ENCODE data around the gene RPS2. TPM values are rescaled to one million over a fixed set of nuclear protein-coding genes. Genes with fewer than 3 reads are reported as not detected.

The RPS2 gene
- total RNA-seq, 1 experiment from 2014 or later, result 4,395 TPM

- TF ChIP-seq ZNF512 (CRISPR knock-in tag; IDR thresholded peaks at IDR 0.05; ENCODE audit: borderline replicate concordance) (no peak), NR2C2 (CRISPR knock-in tag; IDR thresholded peaks at IDR 0.05) (0 out of 2 replicates have a peak, but pooled peaks have one; percentile 56), ZNF423 (CRISPR knock-in tag; IDR thresholded peaks at IDR 0.05) (no peak), ZNF532 (CRISPR knock-in tag; IDR thresholded peaks at IDR 0.05; ENCODE audit: borderline replicate concordance) (no peak), ZBTB21 (CRISPR knock-in tag; IDR thresholded peaks at IDR 0.05; ENCODE audit: borderline replicate concordance) (peak; percentile 93; the same call in 1 of the 2 replicates), AR (CRISPR knock-in tag; IDR thresholded peaks at IDR 0.05) (no peak), ESRRA (CRISPR knock-in tag; IDR thresholded peaks at IDR 0.05; ENCODE audit: borderline replicate concordance) (no peak), JAZF1 (CRISPR knock-in tag; IDR thresholded peaks at IDR 0.05) (no peak), ZNF281 (CRISPR knock-in tag; IDR thresholded peaks at IDR 0.05) (peak; percentile 50; the same call in 1 of the 2 replicates), CREM (CRISPR knock-in tag; IDR thresholded peaks at IDR 0.05) (peak; percentile 100), MLX (CRISPR knock-in tag; IDR thresholded peaks at IDR 0.05) (no peak), ZSCAN18 (CRISPR knock-in tag; IDR thresholded peaks at IDR 0.05) (no peak), ATF6 (CRISPR knock-in tag; IDR thresholded peaks at IDR 0.05) (no peak), E2F5 (CRISPR knock-in tag; IDR thresholded peaks at IDR 0.05) (peak; percentile 94), EMX1 (CRISPR knock-in tag; IDR thresholded peaks at IDR 0.05) (no peak), ZNF416 (CRISPR knock-in tag; IDR thresholded peaks at IDR 0.05) (no peak), ATF3 (CRISPR knock-in tag; conservative IDR thresholded peaks at IDR 0.05) (no peak), IRF1 (CRISPR knock-in tag; IDR thresholded peaks at IDR 0.05) (0 out of 2 replicates have a peak, but pooled peaks have one; percentile 36), FOXJ3 (CRISPR knock-in tag; IDR thresholded peaks at IDR 0.05; ENCODE audit: borderline replicate concordance) (no peak), ETV6 (CRISPR knock-in tag; IDR thresholded peaks at IDR 0.05) (peak; percentile 90)
Observed at GRCh38 chr16:1971796-1972489, 7.3 kb upstream of the RPS2 start, which contains the start of gene TBL3 (continued).
